HG03108 (cell line): ENCODE results near the gene JAK1.

Source experiments
- ATAC-seq: cut with Tn5 transposase; IDR thresholded peaks from one replicate; pipeline ENCODE4 v1.9.1; 2021; ENCODE audit warnings: moderate library complexity; ENCODE audit not compliant: unreplicated experiment

JAK1 gene

GRCh38 chr1:64980745-64981600 lies 14.6 kb upstream of the JAK1 start:
- ATAC-seq: no peak

DNA sequence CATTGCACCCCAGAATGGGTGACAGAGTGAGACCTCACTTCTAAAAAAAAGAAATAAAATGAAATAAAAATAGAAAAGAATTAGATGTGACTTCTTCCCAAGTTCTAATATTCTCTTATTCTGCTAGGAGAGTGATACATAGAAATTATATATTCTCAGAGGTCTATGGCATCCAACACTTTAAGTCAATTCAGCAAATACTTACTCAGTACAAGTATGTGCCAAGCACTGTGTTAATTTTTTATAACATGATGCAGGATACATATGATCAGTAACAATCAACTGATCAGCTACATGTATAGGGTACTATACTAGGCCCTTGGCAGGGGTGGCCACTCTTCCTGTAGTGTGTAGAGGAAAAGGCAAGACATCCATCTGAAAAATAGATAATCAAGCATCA lies 13.0 kb upstream of the JAK1 start:
- ATAC-seq: no peak

GRCh38 chr1:64976361-64976760 lies 10.0 kb upstream of the JAK1 start:
- no peak for ATAC-seq

- ATAC-seq: no peak
Observed at GRCh38 chr1:64975740-64976139, 9.4 kb upstream of the JAK1 start.

DNA sequence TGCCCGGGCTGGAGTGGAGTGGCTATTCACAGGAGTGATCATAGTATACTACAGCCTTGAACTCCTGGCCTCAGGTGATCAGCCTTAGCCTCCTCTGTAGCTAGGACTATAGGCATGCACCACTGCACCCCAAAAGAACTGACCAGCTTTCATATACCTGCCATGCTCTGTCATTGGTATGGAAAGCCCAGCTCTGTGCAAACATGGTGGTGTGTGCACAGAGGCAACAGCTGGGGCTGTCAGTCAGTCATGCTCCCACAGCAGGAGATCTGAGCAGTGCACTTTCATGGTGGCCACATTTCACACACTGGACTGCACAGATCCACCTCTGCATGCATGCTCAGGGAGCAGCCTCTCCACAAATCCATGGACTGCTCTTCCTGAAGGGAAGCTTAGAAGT lies 8.8 kb upstream of the JAK1 start:
- no peak for ATAC-seq

- ATAC-seq: no peak
Observed at GRCh38 chr1:64974288-64974825, 8.0 kb upstream of the JAK1 start.

GRCh38 chr1:64973061-64973647 lies 6.8 kb upstream of the JAK1 start:
- ATAC-seq: no peak

GRCh38 chr1:64969305-64970046 lies 3.1 kb upstream of the JAK1 start:
- ATAC-seq: no peak

DNA sequence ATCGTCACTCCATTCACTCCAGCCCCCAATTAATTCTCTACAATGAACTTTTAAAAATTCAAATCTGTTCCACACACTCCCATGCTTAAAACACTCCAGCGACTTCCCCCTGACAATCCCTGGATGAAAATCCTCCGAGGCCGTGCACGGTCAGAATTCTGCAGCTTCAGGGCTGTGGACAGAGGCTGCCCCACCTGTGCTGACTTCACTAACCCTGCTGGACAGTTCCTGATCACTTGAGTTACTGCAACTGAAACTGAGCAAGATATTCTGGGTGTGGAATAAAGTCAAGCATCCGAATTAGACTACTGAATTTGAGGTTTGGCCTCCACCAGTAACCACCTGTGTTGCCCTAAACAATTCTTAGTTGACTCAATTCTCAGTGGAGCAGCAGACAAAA lies 1.0 kb upstream of the JAK1 start:
- no peak for ATAC-seq

- ATAC-seq: peak; percentile 41
Observed at GRCh38 chr1:64965366-64966157, 787 bp downstream of the JAK1 start.

GRCh38 chr1:64963466-64963865 lies 2.9 kb downstream of the JAK1 start:
- no peak for ATAC-seq

GRCh38 chr1:64962441-64962840 lies 3.9 kb downstream of the JAK1 start:
- ATAC-seq: peak; percentile 20

GRCh38 chr1:64961923-64962322 lies 4.4 kb downstream of the JAK1 start:
- ATAC-seq: no peak

GRCh38 chr1:64960731-64961130 lies 5.6 kb downstream of the JAK1 start:
- ATAC-seq: peak; percentile 63

DNA sequence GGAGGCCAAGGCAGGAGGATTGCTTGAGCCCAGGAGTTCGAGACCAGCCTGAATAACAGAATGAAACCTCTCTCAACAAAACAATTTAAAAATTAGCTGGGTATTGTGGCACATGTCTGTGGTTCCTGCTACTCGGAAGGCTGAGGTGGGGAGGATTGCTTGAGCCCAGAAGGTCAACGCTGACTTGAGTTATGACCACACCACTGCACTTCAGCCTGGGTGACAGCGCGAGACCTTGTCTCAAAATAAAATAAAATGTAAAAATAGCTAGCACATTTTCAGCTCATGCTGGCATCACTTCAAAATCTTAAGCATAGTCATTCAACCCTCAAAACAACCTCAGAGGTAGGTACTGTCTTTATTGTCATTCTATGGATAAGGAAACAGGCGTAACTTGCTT lies 6.4 kb downstream of the JAK1 start:
- no peak for ATAC-seq

DNA sequence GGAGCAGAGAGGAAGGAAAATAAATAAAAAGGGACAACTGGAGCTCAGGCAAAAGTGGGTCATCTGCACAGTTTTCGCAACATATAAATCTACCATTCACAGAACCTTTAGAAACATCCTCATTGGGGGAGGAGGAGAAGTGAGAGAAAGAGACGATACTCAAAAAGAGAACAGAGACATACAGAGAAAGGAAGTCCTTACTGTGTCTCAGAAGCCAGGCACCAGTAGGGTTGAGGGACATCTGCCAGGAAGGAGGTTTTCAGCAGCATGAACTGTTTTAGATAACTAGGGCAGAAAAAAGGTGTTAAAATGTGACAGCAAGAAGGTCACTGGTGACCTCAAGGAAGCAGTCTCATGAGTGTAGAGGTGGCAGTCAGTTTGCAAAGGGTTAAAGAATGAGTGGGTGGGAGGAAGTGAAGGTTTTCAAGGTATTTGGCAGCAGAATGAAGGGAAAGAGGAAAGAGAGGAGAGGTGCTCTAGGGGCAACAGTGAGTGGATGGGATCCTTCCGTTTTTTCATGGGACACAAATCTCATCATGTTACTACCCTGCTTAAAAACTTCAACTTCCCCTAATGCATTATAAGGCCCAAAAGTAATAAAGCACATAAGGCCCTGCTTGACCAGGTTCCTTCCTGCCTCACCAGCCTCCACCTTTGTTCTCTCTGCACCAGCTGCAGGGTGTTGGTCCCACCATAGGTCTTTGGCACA lies 9.5 kb downstream of the JAK1 start:
- peak; percentile 79 for ATAC-seq

- no peak for ATAC-seq
Observed at GRCh38 chr1:64956010-64956640, 10.2 kb downstream of the JAK1 start.

GRCh38 chr1:64955097-64956009 lies 11.0 kb downstream of the JAK1 start:
- no peak for ATAC-seq

GRCh38 chr1:64953241-64953640 lies 13.1 kb downstream of the JAK1 start:
- ATAC-seq: no peak
